GM23338 (cell line): ENCODE results near the gene INO80C. TPM values are rescaled to one million over a fixed set of nuclear protein-coding genes. Genes with fewer than 3 reads are reported as not detected.
A peak's percentile ranks its signal among the peaks of the same experiment; 100 is the strongest.

Experiments
- ATAC-seq: fragments of 200-7000 bp; cut with Tn5 transposase; 3 replicates; pipeline ENCODE4 v1.9.1; 2020
- DNase-seq: peaks from one replicate; pipeline ENCODE4 v3.0.0-alpha.2; 2015; ENCODE audit warnings: low spot score
- H2AFZ ChIP-seq: fragments of 200-600 bp; sonication (generic); 2 replicates; pipeline ENCODE4 v1.8.0; 2016; ENCODE audit warnings: antibody characterized with exemption, mild to moderate bottlenecking, moderate library complexity
- H3F3A ChIP-seq: fragments of 200-600 bp; sonication (generic); replicated peaks from 2 replicates; pipeline ENCODE4 v1.8.0; 2017; ENCODE audit warnings: antibody characterized with exemption, mixed run types, low read depth
- H3K27ac ChIP-seq: fragments of 200-600 bp; sonication (generic); 2 replicates; pipeline ENCODE4 v1.6.1; 2016; ENCODE audit warnings: low read depth
- H3K27me3 ChIP-seq: fragments of 200-600 bp; sonication (generic); 2 replicates; pipeline ENCODE4 v1.8.0; 2016; ENCODE audit warnings: mild to moderate bottlenecking, mixed run types, moderate library complexity; ENCODE audit not compliant: insufficient read depth
- H3K36me3 ChIP-seq: fragments of 200-600 bp; sonication (generic); 2 replicates; pipeline ENCODE4 v1.8.0; 2016; ENCODE audit warnings: mild to moderate bottlenecking; ENCODE audit not compliant: insufficient read depth
- H3K4me1 ChIP-seq: fragments of 200-600 bp; sonication (generic); 2 replicates; pipeline ENCODE4 v1.8.0; 2016; ENCODE audit warnings: mild to moderate bottlenecking, moderate library complexity; ENCODE audit not compliant: insufficient read depth
- H3K4me2 ChIP-seq: fragments of 200-600 bp; sonication (generic); 2 replicates; pipeline ENCODE4 v1.7.1; 2017; ENCODE audit warnings: mixed run types
- H3K4me3 ChIP-seq: fragments of 200-600 bp; sonication (generic); 2 replicates; pipeline ENCODE4 v1.6.1; 2016; ENCODE audit warnings: mixed run types
- H3K79me2 ChIP-seq: fragments of 200-600 bp; sonication (generic); replicated peaks from 2 replicates; pipeline ENCODE4 v1.8.0; 2017; ENCODE audit warnings: mild to moderate bottlenecking; ENCODE audit not compliant: insufficient read depth
- H3K9me2 ChIP-seq: fragments of 200-600 bp; sonication (generic); 2 replicates; pipeline ENCODE4 v1.8.0; 2017; ENCODE audit not compliant: insufficient read depth
- H4K20me1 ChIP-seq: fragments of 200-600 bp; sonication (generic); replicated peaks from 2 replicates; pipeline ENCODE4 v1.8.0; 2017; ENCODE audit warnings: mild to moderate bottlenecking; ENCODE audit not compliant: insufficient read depth
- H3K27ac Mint-ChIP-seq: 2 replicates; pipeline ENCODE4 v1.8.0; 2020; ENCODE audit warnings: inconsistent platforms, mild to moderate bottlenecking, moderate library complexity, mixed read lengths
- H3K27me3 Mint-ChIP-seq: 3 replicates; pipeline ENCODE4 v1.8.0; 2022; ENCODE audit warnings: low read depth, mild to moderate bottlenecking, moderate library complexity, mixed read lengths, inconsistent platforms; ENCODE audit not compliant: insufficient read depth, poor library complexity
- H3K36me3 Mint-ChIP-seq: 3 replicates; pipeline ENCODE4 v1.8.0; 2021; ENCODE audit warnings: low read depth, mild to moderate bottlenecking, inconsistent platforms, moderate library complexity, mixed read lengths
- H3K4me1 Mint-ChIP-seq: 3 replicates; pipeline ENCODE4 v1.8.0; 2020; ENCODE audit warnings: mild to moderate bottlenecking, inconsistent platforms, mixed read lengths
- H3K4me3 Mint-ChIP-seq: 3 replicates; pipeline ENCODE4 v1.8.0; 2021; ENCODE audit warnings: moderate library complexity, mild to moderate bottlenecking, inconsistent platforms, mixed read lengths
- H3K9me3 Mint-ChIP-seq: 3 replicates; pipeline ENCODE4 v1.8.0; 2020; ENCODE audit warnings: moderate library complexity, mild to moderate bottlenecking, inconsistent platforms, mixed read lengths
- CREB1 ChIP-seq: fragments of 250-450 bp; sonication (Bioruptor Pico); IDR thresholded peaks from 2 replicates; pipeline ENCODE4 v1.5.0; 2020; ENCODE audit warnings: low read depth, mild to moderate bottlenecking, moderate library complexity
- EZH2 ChIP-seq: fragments of 200-600 bp; sonication (generic); IDR thresholded peaks from one replicate; pipeline ENCODE4 v1.8.0; 2017; ENCODE audit warnings: antibody characterized with exemption, mild to moderate bottlenecking, low read depth; ENCODE audit not compliant: unreplicated experiment
- EZH2phosphoT487 ChIP-seq: fragments of 200-600 bp; sonication (generic); IDR thresholded peaks from one replicate; pipeline ENCODE4 v1.8.1; 2018; ENCODE audit warnings: antibody characterized with exemption; ENCODE audit not compliant: unreplicated experiment
- JUNB ChIP-seq: IDR thresholded peaks from one replicate; pipeline ENCODE4 v1.6.1; 2016; ENCODE audit warnings: antibody characterized with exemption; ENCODE audit not compliant: unreplicated experiment
- NANOG ChIP-seq: IDR thresholded peaks from 2 replicates; pipeline ENCODE4 v1.6.1; 2016; ENCODE audit warnings: antibody characterized with exemption, borderline replicate concordance
- POLR2AphosphoS5 ChIP-seq: IDR thresholded peaks from 2 replicates; pipeline ENCODE4 v1.6.1; 2016; ENCODE audit warnings: antibody characterized with exemption, low read depth
- STAT1 ChIP-seq: IDR thresholded peaks from one replicate; pipeline ENCODE4 v1.6.1; 2016; ENCODE audit warnings: antibody characterized with exemption; ENCODE audit not compliant: unreplicated experiment
- ZNF331 ChIP-seq: fragments of 250-450 bp; sonication (Bioruptor Pico); IDR thresholded peaks from 2 replicates; pipeline ENCODE4 v1.5.0; 2020; ENCODE audit warnings: low read depth, mild to moderate bottlenecking, moderate library complexity
- polyA plus RNA-seq: library from polyadenylated mRNA; unstranded; fragments of >200 nt; fragmentation: Nextera tagmentation; extraction: Ambion mirVana; gene quantifications from 2 replicates; pipeline ENCODE4 v1.2.1, GENCODE V29; 2016
- total RNA-seq: library from RNA; depleted of rRNA; stranded (reverse); fragments of >200 nt; shearing (Covaris generic); gene quantifications from 2 replicates; pipeline ENCODE4 v1.2.3, GENCODE V29; 2014
- TF ChIP-seq, protein P1 (sequence below): IDR thresholded peaks from 2 replicates; pipeline ENCODE4 v1.6.1; 2016; ENCODE audit warnings: antibody characterized with exemption
- TF ChIP-seq, protein P2 (sequence below): IDR thresholded peaks from one replicate; pipeline ENCODE4 v1.6.1; 2018; ENCODE audit warnings: antibody characterized with exemption; ENCODE audit not compliant: unreplicated experiment
- TF ChIP-seq, protein P3 (sequence below): fragments of 250-450 bp; sonication (Bioruptor Pico); IDR thresholded peaks from 2 replicates; pipeline ENCODE4 v1.5.0; 2020; ENCODE audit warnings: mild to moderate bottlenecking, moderate library complexity

INO80C gene
- total and polyA plus RNA-seq, 2 experiments from 2014 or later, result 16.3 to 52.3 TPM

DNA sequence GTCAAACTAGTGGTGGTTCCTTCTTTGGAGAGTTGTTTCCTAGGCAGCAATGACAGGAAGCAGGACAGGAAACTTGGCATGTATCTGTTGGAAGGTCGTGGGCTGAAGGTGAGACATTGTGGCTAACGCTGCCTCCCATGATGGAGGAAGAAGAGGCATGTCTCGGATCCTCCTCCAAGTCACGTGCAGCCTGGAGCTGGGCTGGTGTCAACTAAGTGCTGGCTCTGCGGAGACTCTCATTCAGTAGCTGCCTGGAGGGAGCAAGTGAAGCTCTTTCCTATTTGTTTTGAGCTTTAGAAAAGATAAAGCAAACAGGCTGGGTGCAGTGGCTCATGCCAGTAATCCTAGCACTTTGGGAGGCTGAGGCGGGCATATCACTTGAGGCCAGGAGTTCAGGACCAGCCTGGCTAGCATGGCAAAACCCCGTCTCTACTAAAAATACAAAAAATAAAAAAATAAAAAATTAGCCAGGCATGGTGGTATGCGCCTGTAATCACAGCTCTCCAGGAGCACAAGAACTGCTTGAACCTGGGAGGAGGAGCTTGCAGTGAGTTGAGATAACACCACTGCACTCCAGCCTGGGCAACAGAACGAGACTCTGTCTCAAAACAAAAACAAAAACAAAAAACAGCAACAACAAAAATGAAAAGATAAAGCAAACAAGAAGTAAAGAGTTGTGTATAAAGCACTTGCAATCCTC, 28.2 kb upstream of the INO80C start:
- peaks cover 9% of the 10 kb centered on the region; the same call in 2 of the 3 replicates for H3K9me3 Mint-ChIP-seq
- peak overlapping the region; percentile 92 for H2AFZ ChIP-seq

DNA sequence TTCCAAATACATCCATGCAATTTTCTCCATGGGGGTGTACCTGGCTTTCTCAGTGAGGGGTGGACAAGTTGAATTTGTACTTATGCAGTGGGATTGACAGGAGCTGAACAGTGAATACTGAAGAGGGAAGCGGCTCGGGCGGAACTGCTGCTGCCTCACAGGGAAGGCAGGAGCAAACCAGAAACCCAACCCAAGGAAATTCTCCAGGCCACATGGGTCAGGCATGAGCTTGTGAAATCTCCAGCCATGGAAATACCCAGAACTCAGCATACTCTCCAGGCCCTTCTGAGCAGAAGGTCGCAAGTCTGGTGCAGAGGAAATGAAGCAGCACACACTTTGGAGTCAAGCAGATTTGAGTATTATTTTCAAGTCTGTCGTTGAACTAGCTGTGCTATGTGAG, 26.5 kb upstream of the INO80C start:
- peaks cover 6% of the 10 kb centered on the region for H3K27me3 Mint-ChIP-seq
- TF ChIP-seq POLR2AphosphoS5 (no peak), STAT1 (no peak), EZH2 (no peak), EZH2phosphoT487 (no peak), NANOG (no peak), JUNB (no peak), CREB1 (CRISPR knock-in tag) (no peak)
- TF ChIP-seq, protein P1, sequence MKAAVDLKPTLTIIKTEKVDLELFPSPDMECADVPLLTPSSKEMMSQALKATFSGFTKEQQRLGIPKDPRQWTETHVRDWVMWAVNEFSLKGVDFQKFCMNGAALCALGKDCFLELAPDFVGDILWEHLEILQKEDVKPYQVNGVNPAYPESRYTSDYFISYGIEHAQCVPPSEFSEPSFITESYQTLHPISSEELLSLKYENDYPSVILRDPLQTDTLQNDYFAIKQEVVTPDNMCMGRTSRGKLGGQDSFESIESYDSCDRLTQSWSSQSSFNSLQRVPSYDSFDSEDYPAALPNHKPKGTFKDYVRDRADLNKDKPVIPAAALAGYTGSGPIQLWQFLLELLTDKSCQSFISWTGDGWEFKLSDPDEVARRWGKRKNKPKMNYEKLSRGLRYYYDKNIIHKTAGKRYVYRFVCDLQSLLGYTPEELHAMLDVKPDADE, result no peak
- TF ChIP-seq, protein P2, sequence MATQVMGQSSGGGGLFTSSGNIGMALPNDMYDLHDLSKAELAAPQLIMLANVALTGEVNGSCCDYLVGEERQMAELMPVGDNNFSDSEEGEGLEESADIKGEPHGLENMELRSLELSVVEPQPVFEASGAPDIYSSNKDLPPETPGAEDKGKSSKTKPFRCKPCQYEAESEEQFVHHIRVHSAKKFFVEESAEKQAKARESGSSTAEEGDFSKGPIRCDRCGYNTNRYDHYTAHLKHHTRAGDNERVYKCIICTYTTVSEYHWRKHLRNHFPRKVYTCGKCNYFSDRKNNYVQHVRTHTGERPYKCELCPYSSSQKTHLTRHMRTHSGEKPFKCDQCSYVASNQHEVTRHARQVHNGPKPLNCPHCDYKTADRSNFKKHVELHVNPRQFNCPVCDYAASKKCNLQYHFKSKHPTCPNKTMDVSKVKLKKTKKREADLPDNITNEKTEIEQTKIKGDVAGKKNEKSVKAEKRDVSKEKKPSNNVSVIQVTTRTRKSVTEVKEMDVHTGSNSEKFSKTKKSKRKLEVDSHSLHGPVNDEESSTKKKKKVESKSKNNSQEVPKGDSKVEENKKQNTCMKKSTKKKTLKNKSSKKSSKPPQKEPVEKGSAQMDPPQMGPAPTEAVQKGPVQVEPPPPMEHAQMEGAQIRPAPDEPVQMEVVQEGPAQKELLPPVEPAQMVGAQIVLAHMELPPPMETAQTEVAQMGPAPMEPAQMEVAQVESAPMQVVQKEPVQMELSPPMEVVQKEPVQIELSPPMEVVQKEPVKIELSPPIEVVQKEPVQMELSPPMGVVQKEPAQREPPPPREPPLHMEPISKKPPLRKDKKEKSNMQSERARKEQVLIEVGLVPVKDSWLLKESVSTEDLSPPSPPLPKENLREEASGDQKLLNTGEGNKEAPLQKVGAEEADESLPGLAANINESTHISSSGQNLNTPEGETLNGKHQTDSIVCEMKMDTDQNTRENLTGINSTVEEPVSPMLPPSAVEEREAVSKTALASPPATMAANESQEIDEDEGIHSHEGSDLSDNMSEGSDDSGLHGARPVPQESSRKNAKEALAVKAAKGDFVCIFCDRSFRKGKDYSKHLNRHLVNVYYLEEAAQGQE, result no peak
- TF ChIP-seq, protein P3, sequence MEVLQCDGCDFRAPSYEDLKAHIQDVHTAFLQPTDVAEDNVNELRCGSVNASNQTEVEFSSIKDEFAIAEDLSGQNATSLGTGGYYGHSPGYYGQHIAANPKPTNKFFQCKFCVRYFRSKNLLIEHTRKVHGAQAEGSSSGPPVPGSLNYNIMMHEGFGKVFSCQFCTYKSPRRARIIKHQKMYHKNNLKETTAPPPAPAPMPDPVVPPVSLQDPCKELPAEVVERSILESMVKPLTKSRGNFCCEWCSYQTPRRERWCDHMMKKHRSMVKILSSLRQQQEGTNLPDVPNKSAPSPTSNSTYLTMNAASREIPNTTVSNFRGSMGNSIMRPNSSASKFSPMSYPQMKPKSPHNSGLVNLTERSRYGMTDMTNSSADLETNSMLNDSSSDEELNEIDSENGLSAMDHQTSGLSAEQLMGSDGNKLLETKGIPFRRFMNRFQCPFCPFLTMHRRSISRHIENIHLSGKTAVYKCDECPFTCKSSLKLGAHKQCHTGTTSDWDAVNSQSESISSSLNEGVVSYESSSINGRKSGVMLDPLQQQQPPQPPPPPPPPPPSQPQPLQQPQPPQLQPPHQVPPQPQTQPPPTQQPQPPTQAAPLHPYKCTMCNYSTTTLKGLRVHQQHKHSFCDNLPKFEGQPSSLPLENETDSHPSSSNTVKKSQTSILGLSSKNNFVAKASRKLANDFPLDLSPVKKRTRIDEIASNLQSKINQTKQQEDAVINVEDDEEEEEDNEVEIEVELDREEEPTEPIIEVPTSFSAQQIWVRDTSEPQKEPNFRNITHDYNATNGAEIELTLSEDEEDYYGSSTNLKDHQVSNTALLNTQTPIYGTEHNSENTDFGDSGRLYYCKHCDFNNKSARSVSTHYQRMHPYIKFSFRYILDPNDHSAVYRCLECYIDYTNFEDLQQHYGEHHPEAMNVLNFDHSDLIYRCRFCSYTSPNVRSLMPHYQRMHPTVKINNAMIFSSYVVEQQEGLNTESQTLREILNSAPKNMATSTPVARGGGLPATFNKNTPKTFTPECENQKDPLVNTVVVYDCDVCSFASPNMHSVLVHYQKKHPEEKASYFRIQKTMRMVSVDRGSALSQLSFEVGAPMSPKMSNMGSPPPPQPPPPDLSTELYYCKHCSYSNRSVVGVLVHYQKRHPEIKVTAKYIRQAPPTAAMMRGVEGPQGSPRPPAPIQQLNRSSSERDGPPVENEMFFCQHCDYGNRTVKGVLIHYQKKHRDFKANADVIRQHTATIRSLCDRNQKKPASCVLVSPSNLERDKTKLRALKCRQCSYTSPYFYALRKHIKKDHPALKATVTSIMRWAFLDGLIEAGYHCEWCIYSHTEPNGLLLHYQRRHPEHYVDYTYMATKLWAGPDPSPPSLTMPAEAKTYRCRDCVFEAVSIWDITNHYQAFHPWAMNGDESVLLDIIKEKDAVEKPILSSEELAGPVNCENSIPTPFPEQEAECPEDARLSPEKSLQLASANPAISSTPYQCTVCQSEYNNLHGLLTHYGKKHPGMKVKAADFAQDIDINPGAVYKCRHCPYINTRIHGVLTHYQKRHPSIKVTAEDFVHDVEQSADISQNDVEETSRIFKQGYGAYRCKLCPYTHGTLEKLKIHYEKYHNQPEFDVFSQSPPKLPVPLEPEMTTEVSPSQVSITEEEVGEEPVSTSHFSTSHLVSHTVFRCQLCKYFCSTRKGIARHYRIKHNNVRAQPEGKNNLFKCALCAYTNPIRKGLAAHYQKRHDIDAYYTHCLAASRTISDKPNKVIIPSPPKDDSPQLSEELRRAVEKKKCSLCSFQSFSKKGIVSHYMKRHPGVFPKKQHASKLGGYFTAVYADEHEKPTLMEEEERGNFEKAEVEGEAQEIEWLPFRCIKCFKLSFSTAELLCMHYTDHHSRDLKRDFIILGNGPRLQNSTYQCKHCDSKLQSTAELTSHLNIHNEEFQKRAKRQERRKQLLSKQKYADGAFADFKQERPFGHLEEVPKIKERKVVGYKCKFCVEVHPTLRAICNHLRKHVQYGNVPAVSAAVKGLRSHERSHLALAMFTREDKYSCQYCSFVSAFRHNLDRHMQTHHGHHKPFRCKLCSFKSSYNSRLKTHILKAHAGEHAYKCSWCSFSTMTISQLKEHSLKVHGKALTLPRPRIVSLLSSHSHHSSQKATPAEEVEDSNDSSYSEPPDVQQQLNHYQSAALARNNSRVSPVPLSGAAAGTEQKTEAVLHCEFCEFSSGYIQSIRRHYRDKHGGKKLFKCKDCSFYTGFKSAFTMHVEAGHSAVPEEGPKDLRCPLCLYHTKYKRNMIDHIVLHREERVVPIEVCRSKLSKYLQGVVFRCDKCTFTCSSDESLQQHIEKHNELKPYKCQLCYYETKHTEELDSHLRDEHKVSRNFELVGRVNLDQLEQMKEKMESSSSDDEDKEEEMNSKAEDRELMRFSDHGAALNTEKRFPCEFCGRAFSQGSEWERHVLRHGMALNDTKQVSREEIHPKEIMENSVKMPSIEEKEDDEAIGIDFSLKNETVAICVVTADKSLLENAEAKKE (CRISPR knock-in tag), result no peak

More for the DNA sequence above, 28.2 kb upstream of the INO80C start:
- peak overlapping the region; percentile 58; the same call in 1 of the 2 replicates for H3K4me2 ChIP-seq
- no peak overlapping the region for H3K4me3 ChIP-seq
- H3F3A ChIP-seq, result no peaks in the 10 kb centered on the region
- Mint-ChIP-seq H3K36me3 (0 out of 3 replicates have a peak, but pooled peaks cover 1% of the 10 kb centered on the region), H3K27ac (no peak overlapping the region), H3K4me3 (no peak overlapping the region), H3K27me3 (peaks cover 6% of the 10 kb centered on the region), H3K4me1 (peaks cover 27% of the 10 kb centered on the region)
- H3K4me1 ChIP-seq, result peaks cover 23% of the 10 kb centered on the region
- no peak for TF ChIP-seq ZNF331
- no peak for TF ChIP-seq JUNB
- ATAC-seq (peak; percentile 61), DNase-seq (peak; percentile 21)
- H4K20me1 ChIP-seq, result no peaks in the 10 kb centered on the region
- H3K36me3 ChIP-seq, result no peaks in the 10 kb centered on the region
- no peak overlapping the region for H3K27ac ChIP-seq
- H3K79me2 ChIP-seq, result no peaks in the 10 kb centered on the region
- H3K27me3 ChIP-seq, result no peaks in the 10 kb centered on the region
- no peaks in the 10 kb centered on the region for H3K9me2 ChIP-seq

More for the DNA sequence above, 26.5 kb upstream of the INO80C start:
- Mint-ChIP-seq H3K4me3 (no peak overlapping the region), H3K36me3 (no peaks in the 10 kb centered on the region), H3K27ac (no peak overlapping the region), H3K9me3 (no peaks in the 10 kb centered on the region), H3K4me1 (peaks cover 27% of the 10 kb centered on the region)
- H3K27me3 ChIP-seq, result no peaks in the 10 kb centered on the region
- H3K27ac ChIP-seq, result 0 out of 2 replicates have a peak overlapping the region, but pooled peaks have one; percentile 32
- H2AFZ ChIP-seq, result 0 out of 2 replicates have a peak overlapping the region, but pooled peaks have one; percentile 28
- no peaks in the 10 kb centered on the region for H3K9me2 ChIP-seq
- no peak overlapping the region for H3K4me2 ChIP-seq
- no peak overlapping the region for H3K4me3 ChIP-seq
- no peak; the same call in 2 of the 3 replicates for ATAC-seq
- H4K20me1 ChIP-seq, result no peaks in the 10 kb centered on the region
- H3K4me1 ChIP-seq, result peaks cover 23% of the 10 kb centered on the region
- no peaks in the 10 kb centered on the region for H3F3A ChIP-seq
- DNase-seq, result no peak
- H3K36me3 ChIP-seq, result no peaks in the 10 kb centered on the region
- no peaks in the 10 kb centered on the region for H3K79me2 ChIP-seq
